ENCODE measurements around the gene RBM47.

RBM47 gene

DNA sequence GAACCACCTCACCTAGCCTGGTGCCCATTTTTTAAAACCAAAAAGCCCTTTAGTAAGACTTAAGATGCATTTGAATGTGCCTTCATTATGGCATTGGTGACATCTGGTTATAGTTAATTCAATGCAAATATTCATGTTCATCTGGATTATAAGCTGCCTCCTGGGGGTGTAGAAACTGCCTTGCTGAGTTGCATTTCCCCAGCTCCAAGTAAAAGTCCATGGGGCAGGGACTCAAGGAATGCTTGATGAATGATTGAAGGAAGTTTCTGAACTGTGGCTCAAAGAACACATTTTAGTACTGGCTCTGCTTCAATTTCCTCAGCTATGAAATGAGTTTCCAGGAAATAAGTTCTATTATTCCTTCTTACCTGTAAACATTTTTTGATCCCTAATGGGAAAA lies 18.5 kb upstream of the RBM47 start:
- Histone ChIP-seq H3F3A (ENCODE audit: insufficient read depth) (no peaks in the 10 kb centered on the region), H3K9me2 (replicated peaks; ENCODE audit: insufficient read depth, low read length) (no peaks in the 10 kb centered on the region), H3K9ac (ENCODE audit: low read length) (no peak overlapping the region), H3K27ac (ENCODE audit: low read depth, low read length) (no peak overlapping the region), H4K20me1 (ENCODE audit: low read depth, low read length) (no peaks in the 10 kb centered on the region), H3K79me2 (ENCODE audit: insufficient read depth, low read length) (no peaks in the 10 kb centered on the region), H3K4me2 (ENCODE audit: low read depth, low read length, poor library complexity, severe bottlenecking) (no peak overlapping the region), H3K4me3 (ENCODE audit: insufficient read depth, low read length, poor library complexity, severe bottlenecking) (no peak overlapping the region), H3K9me3 (ENCODE audit: insufficient read depth, low read length) (no peaks in the 10 kb centered on the region), H2AFZ (ENCODE audit: low read depth, low read length, severe bottlenecking) (no peak overlapping the region), H3K36me3 (ENCODE audit: low read length) (no peaks in the 10 kb centered on the region), H3K27me3 (ENCODE audit: low read length) (no peaks in the 10 kb centered on the region)
- TF ChIP-seq EZH2phosphoT487 (conservative IDR thresholded peaks at IDR 0.05; ENCODE audit: low read length) = no peak
- TF ChIP-seq, protein P1, sequence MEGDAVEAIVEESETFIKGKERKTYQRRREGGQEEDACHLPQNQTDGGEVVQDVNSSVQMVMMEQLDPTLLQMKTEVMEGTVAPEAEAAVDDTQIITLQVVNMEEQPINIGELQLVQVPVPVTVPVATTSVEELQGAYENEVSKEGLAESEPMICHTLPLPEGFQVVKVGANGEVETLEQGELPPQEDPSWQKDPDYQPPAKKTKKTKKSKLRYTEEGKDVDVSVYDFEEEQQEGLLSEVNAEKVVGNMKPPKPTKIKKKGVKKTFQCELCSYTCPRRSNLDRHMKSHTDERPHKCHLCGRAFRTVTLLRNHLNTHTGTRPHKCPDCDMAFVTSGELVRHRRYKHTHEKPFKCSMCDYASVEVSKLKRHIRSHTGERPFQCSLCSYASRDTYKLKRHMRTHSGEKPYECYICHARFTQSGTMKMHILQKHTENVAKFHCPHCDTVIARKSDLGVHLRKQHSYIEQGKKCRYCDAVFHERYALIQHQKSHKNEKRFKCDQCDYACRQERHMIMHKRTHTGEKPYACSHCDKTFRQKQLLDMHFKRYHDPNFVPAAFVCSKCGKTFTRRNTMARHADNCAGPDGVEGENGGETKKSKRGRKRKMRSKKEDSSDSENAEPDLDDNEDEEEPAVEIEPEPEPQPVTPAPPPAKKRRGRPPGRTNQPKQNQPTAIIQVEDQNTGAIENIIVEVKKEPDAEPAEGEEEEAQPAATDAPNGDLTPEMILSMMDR (IDR thresholded peaks at IDR 0.05; ENCODE audit: insufficient read depth, low read length, poor library complexity, severe bottlenecking) = no peak

DNA sequence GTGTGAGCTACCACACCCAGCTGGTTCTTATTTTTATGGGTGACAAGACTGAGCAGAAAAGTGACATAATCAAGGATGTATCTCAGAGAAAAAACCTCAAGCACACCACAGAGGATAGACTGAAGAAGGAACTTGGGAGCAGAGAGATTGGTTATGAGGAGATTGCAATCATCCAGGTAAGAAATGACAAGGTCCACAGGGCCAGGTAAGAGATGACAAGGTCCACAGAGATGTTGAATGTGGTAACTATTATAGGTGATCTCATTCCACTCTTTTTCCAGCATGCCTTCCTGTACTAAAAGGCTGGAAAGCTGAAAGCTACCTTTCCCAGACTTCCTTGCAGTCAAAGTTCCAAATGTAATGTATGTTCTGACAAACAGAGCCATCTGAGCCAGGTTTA lies 15.9 kb upstream of the RBM47 start:
- no peak overlapping the region for H3K4me2 ChIP-seq (ENCODE audit: low read depth, low read length, poor library complexity, severe bottlenecking)
- no peaks in the 10 kb centered on the region for H3K36me3 ChIP-seq (ENCODE audit: low read length)
- no peak overlapping the region for H2AFZ ChIP-seq (ENCODE audit: low read depth, low read length, severe bottlenecking)
- H4K20me1 ChIP-seq (ENCODE audit: low read depth, low read length) = no peaks in the 10 kb centered on the region
- H3K27me3 ChIP-seq (ENCODE audit: low read length) = no peaks in the 10 kb centered on the region
- no peaks in the 10 kb centered on the region for H3F3A ChIP-seq (ENCODE audit: insufficient read depth)
- H3K9me3 ChIP-seq (ENCODE audit: insufficient read depth, low read length) = no peaks in the 10 kb centered on the region
- no peak overlapping the region for H3K27ac ChIP-seq (ENCODE audit: low read depth, low read length)
- no peak for TF ChIP-seq EZH2phosphoT487 (conservative IDR thresholded peaks at IDR 0.05; ENCODE audit: low read length)
- TF ChIP-seq, protein P1 (IDR thresholded peaks at IDR 0.05; ENCODE audit: insufficient read depth, low read length, poor library complexity, severe bottlenecking) = no peak
- no peak overlapping the region for H3K4me3 ChIP-seq (ENCODE audit: insufficient read depth, low read length, poor library complexity, severe bottlenecking)
- no peaks in the 10 kb centered on the region for H3K79me2 ChIP-seq (ENCODE audit: insufficient read depth, low read length)
- H3K9ac ChIP-seq (ENCODE audit: low read length) = no peak overlapping the region
- H3K9me2 ChIP-seq (replicated peaks; ENCODE audit: insufficient read depth, low read length) = no peaks in the 10 kb centered on the region

DNA sequence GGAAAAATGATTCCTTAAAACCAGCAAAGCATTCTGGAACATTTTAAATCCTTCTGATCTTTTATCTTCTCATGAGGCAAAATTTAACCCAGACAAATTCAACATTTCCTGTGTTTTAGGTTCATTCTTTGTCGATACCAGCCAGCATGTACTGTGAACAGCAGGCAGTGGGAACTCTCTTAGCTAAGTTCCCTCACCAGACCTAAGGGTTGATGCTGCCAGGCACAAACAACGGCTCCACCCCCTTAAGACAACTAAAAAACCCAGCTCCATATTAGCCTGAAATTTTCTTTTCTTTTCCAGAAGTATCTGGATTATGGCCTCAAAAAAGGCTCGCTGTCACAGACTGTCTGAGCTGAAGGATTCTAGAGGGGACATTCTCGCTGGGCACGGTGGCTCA lies 2.4 kb upstream of the RBM47 start:
- no peak overlapping the region for H3K4me2 ChIP-seq (ENCODE audit: low read depth, low read length, poor library complexity, severe bottlenecking)
- TF ChIP-seq EZH2phosphoT487 (conservative IDR thresholded peaks at IDR 0.05; ENCODE audit: low read length) = no peak
- TF ChIP-seq, protein P1 (IDR thresholded peaks at IDR 0.05; ENCODE audit: insufficient read depth, low read length, poor library complexity, severe bottlenecking) = no peak

More for the DNA sequence above, 2.4 kb upstream of the RBM47 start:
- H3K9ac ChIP-seq (ENCODE audit: low read length) = no peak overlapping the region
- H3K27ac ChIP-seq (ENCODE audit: low read depth, low read length) = no peak overlapping the region
- no peak overlapping the region for H2AFZ ChIP-seq (ENCODE audit: low read depth, low read length, severe bottlenecking)
- no peaks in the 10 kb centered on the region for H3K79me2 ChIP-seq (ENCODE audit: insufficient read depth, low read length)
- no peaks in the 10 kb centered on the region for H3K9me3 ChIP-seq (ENCODE audit: insufficient read depth, low read length)
- no peaks in the 10 kb centered on the region for H3K27me3 ChIP-seq (ENCODE audit: low read length)
- no peaks in the 10 kb centered on the region for H3F3A ChIP-seq (ENCODE audit: insufficient read depth)
- H3K9me2 ChIP-seq (replicated peaks; ENCODE audit: insufficient read depth, low read length) = no peaks in the 10 kb centered on the region
- no peak overlapping the region for H3K4me3 ChIP-seq (ENCODE audit: insufficient read depth, low read length, poor library complexity, severe bottlenecking)
- H3K36me3 ChIP-seq (ENCODE audit: low read length) = no peaks in the 10 kb centered on the region
- H4K20me1 ChIP-seq (ENCODE audit: low read depth, low read length) = no peaks in the 10 kb centered on the region
